Right kidney (tissue), 1 donor: Measurements from ENCODE around the gene BBLN.
"Not testable (repeated sequence)": the region's sequence is repeated elsewhere in the genome, so short reads cannot be mapped to it uniquely, and the experiment has no call there.

Experiments used
- DNase-seq: peaks from one replicate; pipeline ENCODE4 v3.0.0-alpha.2; 2016

Gene BBLN

GRCh38 chr9:128123451-128124080, 36.5 kb upstream of the BBLN start:
- DNase-seq = no peak

GRCh38 chr9:128124451-128124850, 35.6 kb upstream of the BBLN start:
- DNase-seq = no peak

GRCh38 chr9:128124873-128125579, 35.0 kb upstream of the BBLN start:
- no peak for DNase-seq

GRCh38 chr9:128125580-128126354, 34.3 kb upstream of the BBLN start:
- DNase-seq = no peak

GRCh38 chr9:128127568-128127989, 32.5 kb upstream of the BBLN start, which contains the start of gene PTGES2:
Gene PTGES2 (minus strand): TSS chr9:128127729. CDS start chr9:128127717, 12 bp downstream.
- peak; percentile 96 for DNase-seq

GRCh38 chr9:128127990-128128835, 31.9 kb upstream of the BBLN start:
- DNase-seq = peak; percentile 99

- no peak for DNase-seq
These were observed 31.1 kb upstream of the BBLN start for GRCh38 chr9:128128836-128129590.

GRCh38 chr9:128129976-128130590, 30.0 kb upstream of the BBLN start:
- not testable (repeated sequence) for DNase-seq

- not testable (repeated sequence) for DNase-seq
These were observed 29.4 kb upstream of the BBLN start for GRCh38 chr9:128130651-128131050.

GRCh38 chr9:128131346-128131745, 28.7 kb upstream of the BBLN start:
- DNase-seq = not testable (repeated sequence)

DNA sequence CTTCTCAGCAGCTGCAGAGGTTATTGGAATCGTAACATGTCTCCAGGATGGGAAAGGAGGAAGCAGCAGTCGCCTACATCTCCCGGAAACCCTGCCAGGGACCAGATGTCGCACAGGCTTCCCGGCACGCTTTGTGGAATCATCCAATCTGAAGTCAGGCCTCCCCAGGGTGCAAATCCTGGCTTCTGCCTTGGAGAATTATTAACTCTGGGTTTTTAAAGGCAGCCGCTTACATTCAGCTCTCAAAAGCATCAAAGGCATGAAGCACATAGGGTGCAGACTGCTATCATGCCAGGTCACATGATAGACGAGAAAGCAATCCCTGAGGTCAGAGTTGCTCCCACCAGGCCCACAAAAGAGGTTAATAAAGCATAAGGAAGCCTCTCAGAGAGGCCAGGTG, 27.9 kb upstream of the BBLN start:
- DNase-seq = not testable (repeated sequence)

DNA sequence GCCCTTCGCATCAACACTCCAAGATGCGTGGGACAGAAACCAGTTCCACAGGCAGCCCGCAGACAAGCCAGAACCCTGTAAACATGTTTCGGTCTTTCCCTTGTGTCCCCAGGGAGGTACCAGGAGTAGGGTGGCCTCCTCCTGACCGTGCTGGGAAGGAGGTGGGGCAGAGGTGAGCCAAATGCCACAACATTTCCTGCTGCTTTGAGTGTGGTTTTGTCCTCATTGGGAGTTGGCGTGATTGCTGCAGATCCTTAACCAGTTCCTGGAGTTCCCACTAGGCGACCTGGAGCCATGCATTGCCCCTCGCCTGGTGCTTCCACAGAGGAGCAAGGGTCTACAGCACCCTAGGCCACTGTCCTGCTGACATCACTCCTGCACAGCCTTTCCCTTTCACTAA, 24.5 kb upstream of the BBLN start:
- not testable (repeated sequence) for DNase-seq

DNA sequence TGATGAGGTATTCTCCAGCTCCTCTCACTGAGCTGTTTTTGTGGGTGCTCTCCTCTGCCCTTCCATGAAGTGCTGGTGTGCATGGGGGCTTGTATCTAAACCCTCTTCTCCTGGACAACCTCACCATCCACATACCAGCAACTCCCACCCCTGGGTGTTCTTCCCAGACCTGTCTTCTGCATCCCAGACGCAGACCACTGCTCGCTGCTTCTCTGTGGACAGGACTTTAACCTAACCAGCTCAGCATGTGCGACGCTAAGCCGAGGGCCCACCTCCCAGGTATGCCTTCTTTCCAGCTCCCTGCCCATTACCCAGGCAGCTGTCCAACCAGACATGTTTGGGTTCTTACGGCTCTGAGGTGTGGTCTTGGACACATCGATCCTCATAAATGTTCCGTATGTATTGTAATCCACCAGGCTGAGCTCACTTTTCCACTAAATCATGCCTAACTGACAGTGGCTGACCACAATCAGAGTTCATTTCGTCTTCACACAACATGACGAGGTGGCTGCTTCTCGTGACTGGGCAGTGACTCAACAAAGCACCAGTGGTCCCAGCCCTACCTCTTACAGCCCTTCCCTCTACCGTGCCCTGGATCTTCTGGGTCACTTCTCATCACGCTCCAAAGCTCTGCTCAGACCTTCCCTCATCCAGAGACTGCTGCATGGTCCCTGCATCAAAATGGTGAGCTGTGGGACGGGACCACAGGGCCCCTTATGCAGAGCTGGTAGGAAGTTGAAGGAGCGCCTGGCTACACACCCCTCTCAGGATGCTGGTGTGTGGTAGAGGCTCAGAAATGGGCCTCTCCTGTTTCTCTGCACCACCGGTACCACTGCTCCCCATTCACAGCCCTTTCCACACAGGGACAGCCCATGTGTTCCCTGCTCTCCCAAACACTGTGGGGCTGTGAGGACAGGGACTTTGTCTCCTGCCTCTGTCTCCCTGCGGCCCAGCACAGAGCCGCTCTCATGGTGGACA, 23.0 kb upstream of the BBLN start:
- DNase-seq = no peak

DNA sequence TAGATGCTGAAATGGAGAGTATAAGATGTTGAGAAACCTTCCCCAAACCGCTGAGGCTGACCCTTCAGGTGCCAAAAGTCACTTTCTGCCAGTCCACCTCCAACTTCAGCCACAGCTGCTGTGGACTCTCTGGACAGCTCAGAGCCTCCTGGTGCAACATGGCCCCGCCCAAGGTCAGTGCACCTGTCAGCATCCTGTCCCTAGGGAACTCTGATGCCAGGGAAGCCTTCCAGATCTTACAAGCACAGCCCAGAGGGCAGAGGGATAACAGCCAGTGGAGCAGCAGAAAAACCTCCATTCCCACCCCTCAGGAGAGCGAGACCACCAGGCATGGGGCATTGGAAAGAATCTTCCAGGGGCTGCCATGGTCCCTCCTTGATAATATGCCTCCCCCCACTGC, 22.1 kb upstream of the BBLN start:
- no peak for DNase-seq

- no peak for DNase-seq
These were observed 20.4 kb upstream of the BBLN start for GRCh38 chr9:128139621-128140020.

- no peak for DNase-seq
These were observed 18.5 kb upstream of the BBLN start for GRCh38 chr9:128141604-128142003.

DNA sequence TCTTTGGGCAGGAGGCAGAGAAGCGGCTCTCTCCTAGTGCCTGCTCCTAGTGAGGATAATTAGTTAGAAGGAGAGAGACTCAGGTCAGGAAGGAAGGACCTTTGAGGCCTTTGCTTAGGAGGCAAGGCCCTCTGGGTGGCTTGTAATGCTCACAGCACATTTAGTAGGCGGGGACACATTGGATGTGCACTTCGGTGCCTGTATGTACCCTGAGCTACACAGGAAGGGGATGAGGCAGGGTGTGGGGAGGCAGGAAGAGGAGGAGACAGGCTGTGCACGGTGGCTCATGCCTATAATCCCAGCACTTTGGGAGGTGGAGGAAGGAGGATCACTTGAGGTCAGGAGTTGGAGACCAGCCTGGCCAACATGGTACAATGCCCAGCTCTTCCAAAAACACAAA, 18.0 kb upstream of the BBLN start:
- DNase-seq = no peak

GRCh38 chr9:128142596-128142995, 17.5 kb upstream of the BBLN start:
- DNase-seq = no peak

GRCh38 chr9:128143525-128144238, 16.4 kb upstream of the BBLN start:
- DNase-seq = no peak
